Measurements from ENCODE around the gene MPZL1. TPM values are rescaled to one million over a fixed set of nuclear protein-coding genes. Genes with fewer than 3 reads are reported as not detected.

Gene MPZL1
- total and polyA plus RNA-seq, 12 donors = 12.1 to 101 (median 62.8) TPM

GRCh38 chr1:167792188-167792565 is 70.4 kb downstream of the MPZL1 start:
- Histone ChIP-seq H3K4me3 (no peak overlapping the region), H3K27ac (peak overlapping the region in 2 of 5 donors; percentile 23 to 72), H3K36me3 (replicated peaks in 1 of 2) (peaks cover 0 to 19% of the 10 kb centered on the region in 2 donors), H3K4me1 (replicated peaks in 1 of 2) (peaks cover 12 to 16% of the 10 kb centered on the region in 2 donors), H3K27me3 (no peaks in the 10 kb centered on the region), H3K9me3 (replicated peaks in 1 of 3) (no peaks in the 10 kb centered on the region)
- WGBS, 4 donors = 75 to 89% (median 81%) methylated on average over 4 of the region's 4 CpGs
- no peak for TF ChIP-seq POLR2A (IDR thresholded peaks at IDR 0.05)
- TF ChIP-seq, protein P1, sequence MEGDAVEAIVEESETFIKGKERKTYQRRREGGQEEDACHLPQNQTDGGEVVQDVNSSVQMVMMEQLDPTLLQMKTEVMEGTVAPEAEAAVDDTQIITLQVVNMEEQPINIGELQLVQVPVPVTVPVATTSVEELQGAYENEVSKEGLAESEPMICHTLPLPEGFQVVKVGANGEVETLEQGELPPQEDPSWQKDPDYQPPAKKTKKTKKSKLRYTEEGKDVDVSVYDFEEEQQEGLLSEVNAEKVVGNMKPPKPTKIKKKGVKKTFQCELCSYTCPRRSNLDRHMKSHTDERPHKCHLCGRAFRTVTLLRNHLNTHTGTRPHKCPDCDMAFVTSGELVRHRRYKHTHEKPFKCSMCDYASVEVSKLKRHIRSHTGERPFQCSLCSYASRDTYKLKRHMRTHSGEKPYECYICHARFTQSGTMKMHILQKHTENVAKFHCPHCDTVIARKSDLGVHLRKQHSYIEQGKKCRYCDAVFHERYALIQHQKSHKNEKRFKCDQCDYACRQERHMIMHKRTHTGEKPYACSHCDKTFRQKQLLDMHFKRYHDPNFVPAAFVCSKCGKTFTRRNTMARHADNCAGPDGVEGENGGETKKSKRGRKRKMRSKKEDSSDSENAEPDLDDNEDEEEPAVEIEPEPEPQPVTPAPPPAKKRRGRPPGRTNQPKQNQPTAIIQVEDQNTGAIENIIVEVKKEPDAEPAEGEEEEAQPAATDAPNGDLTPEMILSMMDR (IDR thresholded peaks at IDR 0.05) = no peak
- no peak for DNase-seq
- intact Hi-C loops (cut with DNase I) = loop anchor here in 1 of 2 donors (5.0 kb wide), 1 partner anchor 70 kb away; the partner anchor contains the start of gene MPZL1

- Histone ChIP-seq H3K9me3 (replicated peaks in 1 of 3) (no peaks in the 10 kb centered on the region), H3K4me3 (no peak overlapping the region), H3K27ac (no peak overlapping the region), H3K36me3 (replicated peaks in 1 of 2) (peaks cover 0 to 3% of the 10 kb centered on the region in 2 donors), H3K27me3 (no peaks in the 10 kb centered on the region), H3K4me1 (replicated peaks in 1 of 2) (peaks cover 17 to 21% of the 10 kb centered on the region in 2 donors)
- no peak for TF ChIP-seq POLR2A (IDR thresholded peaks at IDR 0.05)
- TF ChIP-seq, protein P1 (IDR thresholded peaks at IDR 0.05) = no peak
- no peak for DNase-seq
- WGBS, 4 donors = 92 to 100% (median 98%) methylated on average over 1 of the region's 1 CpG
- intact Hi-C loops (cut with DNase I) = loop anchor here in 1 of 2 donors (5.0 kb wide), 1 partner anchor 72 kb away; the partner anchor contains the start of gene MPZL1
Observed at GRCh38 chr1:167794043-167794442, 72.3 kb downstream of the MPZL1 start.

DNA sequence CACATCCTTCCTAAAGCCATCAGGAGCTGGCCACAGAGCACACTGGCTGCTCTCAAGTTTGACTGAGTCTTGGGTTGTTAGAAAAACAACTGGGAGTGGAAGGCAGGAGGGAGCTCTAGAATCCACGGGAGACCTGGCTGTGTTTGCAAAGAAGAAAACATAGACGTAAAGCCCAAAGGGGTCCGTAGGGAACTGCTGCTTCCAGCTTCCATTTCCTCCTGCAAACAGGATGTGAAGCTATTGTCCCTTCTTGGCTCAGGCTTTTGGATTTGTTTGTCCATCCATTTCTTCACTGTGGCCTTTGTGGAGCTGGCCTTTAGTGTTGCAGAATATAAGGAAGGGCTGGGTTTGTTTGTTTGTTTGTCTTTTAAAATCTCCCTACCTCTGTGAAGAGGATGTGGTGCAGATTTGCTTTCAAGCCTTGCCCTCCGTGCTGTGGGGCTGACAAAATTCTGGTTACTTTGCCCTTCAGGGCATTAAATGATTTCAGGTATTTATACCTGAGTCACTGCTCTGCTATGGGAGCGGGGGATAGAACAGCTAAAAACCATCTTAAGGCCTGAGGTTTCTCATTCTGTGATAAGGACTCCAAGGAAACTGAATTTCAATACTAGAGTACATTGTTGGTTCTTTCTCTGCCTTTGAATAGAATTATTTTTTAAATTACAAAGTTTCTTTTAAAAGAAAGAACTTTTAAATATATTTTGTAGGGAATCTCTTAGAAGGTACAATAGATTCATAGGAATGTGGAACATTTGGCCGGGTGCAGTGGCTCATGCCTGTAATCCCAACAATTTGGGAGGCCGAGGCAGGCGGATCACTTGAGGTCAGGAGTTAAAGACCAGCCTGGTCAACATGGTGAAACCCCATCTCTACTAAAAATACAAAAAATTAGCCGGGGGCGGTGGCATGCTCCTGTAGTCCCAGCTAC is 74.3 kb downstream of the MPZL1 start:
- intact Hi-C loops (cut with DNase I) = no loop called here
- 75 to 81% (median 77%) methylated on average over 10 of the region's 10 CpGs for WGBS, 4 donors
- Histone ChIP-seq H3K4me1 (replicated peaks in 1 of 2) (peaks cover 17 to 21% of the 10 kb centered on the region in 2 donors), H3K9me3 (replicated peaks in 1 of 3) (no peaks in the 10 kb centered on the region), H3K27me3 (no peaks in the 10 kb centered on the region), H3K4me3 (no peak overlapping the region), H3K27ac (peak overlapping the region in 3 of 5 donors; percentile 45 to 82 (median 79)), H3K36me3 (replicated peaks in 1 of 2) (no peaks in the 10 kb centered on the region)
- no peak for DNase-seq
- TF ChIP-seq, protein P1 (IDR thresholded peaks at IDR 0.05) = no peak
- no peak for TF ChIP-seq POLR2A (IDR thresholded peaks at IDR 0.05)

DNA sequence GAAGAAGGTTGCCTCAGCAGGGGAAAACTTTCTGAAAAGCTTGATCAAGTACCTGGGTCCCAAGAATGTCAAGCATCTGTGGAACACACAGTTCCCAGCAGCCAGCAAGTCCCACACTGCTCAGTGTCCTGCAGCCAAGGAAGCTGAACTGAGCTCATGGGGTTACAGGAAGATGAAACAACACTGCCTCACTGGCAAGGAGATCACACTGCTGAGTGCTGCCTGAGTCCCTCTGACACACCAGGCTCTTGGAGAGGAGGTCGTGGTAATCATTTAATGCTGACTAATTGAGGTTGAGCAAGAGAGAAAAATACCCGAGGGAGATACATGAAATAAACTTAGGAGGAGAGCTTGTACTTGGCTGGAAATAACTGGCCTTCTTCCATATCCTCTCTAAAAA is 75.2 kb downstream of the MPZL1 start:
- Histone ChIP-seq H3K27me3 (no peaks in the 10 kb centered on the region), H3K4me3 (no peak overlapping the region), H3K9me3 (replicated peaks in 1 of 3) (no peaks in the 10 kb centered on the region), H3K4me1 (replicated peaks in 1 of 2) (peaks cover 17 to 21% of the 10 kb centered on the region in 2 donors), H3K27ac (peak overlapping the region in 4 of 5 donors; percentile 35 to 82 (median 62)), H3K36me3 (replicated peaks in 1 of 2) (no peaks in the 10 kb centered on the region)
- peak; percentile 61 to 92 (median 90) for DNase-seq
- TF ChIP-seq POLR2A (IDR thresholded peaks at IDR 0.05) = peak in 1 of 2 donors; percentile 66
- TF ChIP-seq, protein P1 (IDR thresholded peaks at IDR 0.05) = no peak
- 2 to 8% (median 4%) methylated on average over 2 of the region's 2 CpGs for WGBS, 4 donors
- intact Hi-C loops (cut with DNase I) = no loop called here
